GM18498 (cell line): ENCODE data around the gene CDK5R2.

Experiments used
- ATAC-seq: cut with Tn5 transposase; IDR thresholded peaks from one replicate; pipeline ENCODE4 v1.9.1; 2021; ENCODE audit warnings: mild to moderate bottlenecking, moderate library complexity; ENCODE audit not compliant: unreplicated experiment

The CDK5R2 gene

GRCh38 chr2:218986148-218986761 lies 26.8 kb downstream of the CDK5R2 start:
- ATAC-seq = no peak

- ATAC-seq = no peak
These were observed 28.7 kb downstream of the CDK5R2 start for GRCh38 chr2:218988164-218988563.

GRCh38 chr2:218988650-218989049 lies 29.2 kb downstream of the CDK5R2 start:
- no peak for ATAC-seq

GRCh38 chr2:218990052-218990451 lies 30.6 kb downstream of the CDK5R2 start:
- no peak for ATAC-seq

- ATAC-seq = no peak
These were observed 31.1 kb downstream of the CDK5R2 start for GRCh38 chr2:218990612-218991011.

- ATAC-seq = no peak
These were observed 32.3 kb downstream of the CDK5R2 start for GRCh38 chr2:218991674-218992168.

GRCh38 chr2:218992196-218992595 lies 32.7 kb downstream of the CDK5R2 start:
- no peak for ATAC-seq

- no peak for ATAC-seq
These were observed 33.4 kb downstream of the CDK5R2 start for GRCh38 chr2:218992703-218993344.

GRCh38 chr2:218993345-218994315 lies 34.2 kb downstream of the CDK5R2 start, which contains the start of gene CRYBA2:
Gene CRYBA2 (minus strand): TSS chr2:218993422. CDS start chr2:218993176, 246 bp downstream.
- no peak for ATAC-seq

GRCh38 chr2:218995561-218995960 lies 36.1 kb downstream of the CDK5R2 start:
- no peak for ATAC-seq

GRCh38 chr2:218995972-218996711 lies 36.7 kb downstream of the CDK5R2 start:
- ATAC-seq = peak; percentile 74

- no peak for ATAC-seq
These were observed 37.5 kb downstream of the CDK5R2 start for GRCh38 chr2:218996937-218997336.

- no peak for ATAC-seq
These were observed 38.3 kb downstream of the CDK5R2 start for GRCh38 chr2:218997731-218998130.

GRCh38 chr2:218998414-218999002 lies 39.0 kb downstream of the CDK5R2 start:
- no peak for ATAC-seq

GRCh38 chr2:218999021-218999880 lies 39.8 kb downstream of the CDK5R2 start:
- ATAC-seq = no peak

- no peak for ATAC-seq
These were observed 40.6 kb downstream of the CDK5R2 start for GRCh38 chr2:218999881-219000568.

- ATAC-seq = no peak
These were observed 41.1 kb downstream of the CDK5R2 start for GRCh38 chr2:219000569-219000960.

GRCh38 chr2:219001100-219001576 lies 41.7 kb downstream of the CDK5R2 start:
- ATAC-seq = no peak
